GM12875 (cell line): Measurements from ENCODE around the gene KNOP1.
"Not testable (repeated sequence)": the region's sequence is repeated elsewhere in the genome, so short reads cannot be mapped to it uniquely, and the experiment has no call there.

ENCODE experiments used
- H3K4me3 ChIP-seq: one replicate; pipeline ENCODE4 v1.5.1; 2011; ENCODE audit warnings: low read depth, low read length, control low read depth
- CTCF ChIP-seq: IDR thresholded peaks from 2 replicates; pipeline ENCODE4 v1.5.1; 2011; ENCODE audit warnings: low read depth, mild to moderate bottlenecking, control low read depth, inconsistent platforms, low read length, moderate library complexity, borderline replicate concordance; ENCODE audit not compliant: insufficient read depth

Gene KNOP1

DNA sequence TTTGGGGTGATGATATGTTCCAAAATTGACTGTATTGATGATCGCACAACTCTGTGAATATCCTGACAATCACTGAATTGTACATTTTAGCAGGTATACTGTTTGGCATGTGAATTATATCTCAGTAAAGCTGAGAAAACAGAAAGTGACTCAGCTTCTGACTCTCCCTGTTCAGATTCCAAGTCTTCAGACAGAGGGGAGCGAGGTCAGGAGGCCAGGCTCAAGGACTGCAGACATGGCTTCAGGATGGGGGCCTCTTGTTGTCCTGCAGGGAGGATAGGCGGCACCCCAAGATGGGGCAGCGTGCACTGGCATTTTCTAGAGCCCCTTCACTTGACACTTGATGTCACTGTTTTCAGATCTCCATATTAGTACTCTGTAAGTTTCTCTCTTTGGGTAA, 45.6 kb downstream of the KNOP1 start:
- TF ChIP-seq CTCF = no peak
- no peak overlapping the region for H3K4me3 ChIP-seq

DNA sequence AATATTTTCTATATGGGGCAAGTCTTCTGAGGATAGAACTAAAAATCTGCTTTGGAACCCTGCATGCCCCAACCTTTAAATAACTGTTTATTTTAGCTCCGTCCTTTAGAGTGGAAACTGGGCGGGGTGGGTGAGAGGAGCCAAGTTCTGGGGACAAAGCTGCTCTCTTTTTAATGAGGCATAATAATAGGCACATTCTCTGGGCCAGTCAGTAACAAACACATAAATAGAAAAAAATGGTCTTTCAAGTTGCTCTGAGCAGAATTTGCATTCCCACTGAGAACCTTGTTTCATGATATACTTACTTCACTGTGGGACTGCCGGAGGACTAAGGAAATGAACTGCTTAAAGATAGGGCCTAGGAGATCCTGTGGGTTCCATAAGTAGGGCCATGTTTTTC, 51.5 kb downstream of the KNOP1 start:
- no peak for TF ChIP-seq CTCF
- no peak overlapping the region for H3K4me3 ChIP-seq

DNA sequence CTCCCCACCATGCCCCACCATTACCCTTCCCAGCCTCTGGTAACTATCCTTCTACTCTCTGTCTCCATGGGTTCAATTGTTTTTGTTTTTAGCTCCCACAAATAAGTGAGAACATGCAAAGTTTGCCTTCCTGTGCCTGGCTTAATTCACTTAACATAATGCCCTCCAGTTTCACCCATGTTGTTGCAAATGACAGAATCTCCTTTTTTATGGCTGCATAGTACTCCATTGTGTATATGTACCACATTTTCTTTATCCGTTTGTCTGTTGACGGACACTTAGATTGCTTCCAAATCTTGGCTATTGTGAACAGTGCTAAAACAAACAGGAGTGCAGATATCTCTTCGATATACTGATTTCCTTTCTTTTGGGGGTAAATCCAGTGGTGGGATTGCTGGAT, 52.7 kb downstream of the KNOP1 start:
- H3K4me3 ChIP-seq = not testable (repeated sequence)

DNA sequence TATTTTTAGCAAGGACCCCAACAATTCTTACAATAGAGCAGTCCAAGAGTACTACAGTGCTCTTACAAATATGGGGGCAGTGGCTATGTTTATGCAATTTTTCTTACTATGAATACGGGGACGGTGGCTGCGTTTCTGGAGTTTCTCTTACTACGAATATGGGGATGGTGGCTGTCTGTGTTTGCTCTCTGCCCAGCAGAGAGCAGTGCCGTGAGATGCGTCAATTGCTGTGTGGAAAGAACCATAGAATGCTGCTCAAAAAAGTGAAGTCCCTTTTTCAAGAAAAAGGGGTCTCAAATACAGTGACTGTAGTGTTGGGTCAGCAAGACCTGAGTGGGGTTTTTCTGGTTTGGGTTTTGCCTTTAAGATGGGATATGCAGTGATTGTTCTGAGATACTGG, 53.9 kb downstream of the KNOP1 start:
- no peak overlapping the region for H3K4me3 ChIP-seq
- no peak for TF ChIP-seq CTCF

GRCh38 chr16:19662351-19662750, 55.7 kb downstream of the KNOP1 start:
- no peak for TF ChIP-seq CTCF
- no peak overlapping the region for H3K4me3 ChIP-seq

GRCh38 chr16:19660432-19660831, 57.6 kb downstream of the KNOP1 start:
- no peak overlapping the region for H3K4me3 ChIP-seq
- TF ChIP-seq CTCF = no peak

GRCh38 chr16:19659554-19659953, 58.5 kb downstream of the KNOP1 start:
- TF ChIP-seq CTCF = no peak
- no peak overlapping the region for H3K4me3 ChIP-seq

- no peak overlapping the region for H3K4me3 ChIP-seq
- no peak for TF ChIP-seq CTCF
Observed at GRCh38 chr16:19657831-19658230, 60.2 kb downstream of the KNOP1 start.
